HG03108 (cell line): Measurements from ENCODE around the gene RBM20.
"Not testable (repeated sequence)": the region's sequence is repeated elsewhere in the genome, so short reads cannot be mapped to it uniquely, and the experiment has no call there.

ENCODE experiments used
- ATAC-seq: cut with Tn5 transposase; IDR thresholded peaks from one replicate; pipeline ENCODE4 v1.9.1; 2021; ENCODE audit warnings: moderate library complexity; ENCODE audit not compliant: unreplicated experiment

RBM20 gene

DNA sequence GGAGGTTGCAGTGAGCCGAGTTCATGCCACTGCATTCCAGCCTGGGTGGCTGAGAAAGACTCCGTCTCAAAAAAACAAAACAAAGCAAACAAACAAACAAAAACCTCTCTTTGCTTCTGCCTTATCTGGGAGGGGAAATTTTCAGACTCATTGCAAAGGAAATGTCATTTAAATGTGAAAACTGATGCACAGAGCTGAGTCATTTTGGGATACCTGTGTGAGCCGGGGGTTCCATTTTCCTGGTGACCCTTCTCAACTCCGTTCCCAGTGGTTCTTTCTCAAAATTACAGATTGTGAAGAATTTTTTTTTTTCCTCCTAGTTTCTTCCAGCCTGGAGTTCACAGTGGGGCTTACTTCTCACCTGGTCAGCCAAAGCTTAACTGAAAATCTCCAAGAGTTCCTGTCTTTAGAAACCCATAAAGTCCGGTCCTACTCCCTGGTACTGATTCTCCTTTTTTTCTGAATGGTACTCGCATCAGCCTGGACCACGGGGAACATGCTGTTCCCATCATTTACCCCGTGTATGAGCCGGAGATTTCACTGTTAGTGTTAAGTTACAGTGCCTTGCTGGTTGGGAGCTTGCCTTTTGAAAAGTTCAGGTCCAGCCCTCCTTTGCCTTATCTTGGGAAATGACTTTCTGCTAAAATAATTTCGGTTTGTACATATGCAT, 56.9 kb downstream of the RBM20 start:
- ATAC-seq, result no peak

DNA sequence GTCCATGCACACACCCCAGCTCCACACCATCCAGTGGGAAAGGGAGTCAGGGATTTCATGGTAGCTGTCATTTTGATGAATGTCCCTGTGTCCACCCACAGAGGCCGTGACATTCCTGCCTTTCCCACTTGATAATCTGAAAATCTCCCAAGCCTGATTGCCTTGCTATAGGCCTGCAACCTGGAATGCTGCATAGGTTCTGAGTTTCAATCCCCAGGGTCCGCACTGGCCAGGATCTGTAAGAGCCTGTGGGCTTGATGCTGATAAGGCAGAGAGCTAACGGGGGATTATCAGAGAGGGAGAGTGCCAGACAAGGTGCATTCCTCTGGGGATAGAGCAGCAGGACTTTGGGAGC, 57.5 kb downstream of the RBM20 start:
- ATAC-seq, result no peak

DNA sequence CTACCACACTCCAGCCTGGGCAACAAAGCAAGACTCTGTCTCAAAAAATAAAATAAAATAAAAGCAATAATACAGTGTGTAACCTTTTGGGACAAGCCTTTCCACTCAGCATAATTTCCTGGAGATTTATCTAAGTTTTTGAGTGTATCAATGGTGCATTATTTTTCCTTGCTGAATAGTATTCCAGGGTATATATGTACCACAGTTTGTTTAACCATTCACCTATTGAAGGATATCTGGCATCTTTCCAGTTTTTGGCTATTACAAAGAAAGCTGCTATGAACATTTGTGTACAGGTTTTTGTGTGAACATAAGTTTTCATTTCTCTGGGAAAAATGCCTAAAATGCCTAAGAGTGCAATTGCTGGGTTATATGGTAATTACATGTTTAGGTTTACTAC, 59.9 kb downstream of the RBM20 start:
- no peak for ATAC-seq

- no peak for ATAC-seq
Observed at GRCh38 chr10:110704906-110705476, 60.9 kb downstream of the RBM20 start.

DNA sequence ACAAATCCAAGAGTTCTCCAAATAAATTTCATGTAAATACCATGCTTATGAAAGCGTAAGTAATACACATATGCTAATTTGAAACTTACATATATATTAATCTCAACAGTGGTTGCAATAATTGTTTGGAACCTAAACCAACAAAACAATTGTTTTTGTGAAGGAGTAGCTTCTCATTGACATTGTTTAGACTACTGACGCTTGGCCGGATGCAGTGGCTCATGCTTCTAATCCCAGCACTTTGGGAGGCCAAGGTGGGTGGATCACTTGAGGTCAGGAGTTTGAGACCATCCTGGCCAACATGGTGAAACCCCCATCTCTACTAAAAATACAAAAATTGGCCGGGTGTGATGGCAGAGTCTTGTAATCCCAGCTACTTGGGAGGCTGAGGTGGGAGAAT, 61.5 kb downstream of the RBM20 start:
- ATAC-seq, result not testable (repeated sequence)

DNA sequence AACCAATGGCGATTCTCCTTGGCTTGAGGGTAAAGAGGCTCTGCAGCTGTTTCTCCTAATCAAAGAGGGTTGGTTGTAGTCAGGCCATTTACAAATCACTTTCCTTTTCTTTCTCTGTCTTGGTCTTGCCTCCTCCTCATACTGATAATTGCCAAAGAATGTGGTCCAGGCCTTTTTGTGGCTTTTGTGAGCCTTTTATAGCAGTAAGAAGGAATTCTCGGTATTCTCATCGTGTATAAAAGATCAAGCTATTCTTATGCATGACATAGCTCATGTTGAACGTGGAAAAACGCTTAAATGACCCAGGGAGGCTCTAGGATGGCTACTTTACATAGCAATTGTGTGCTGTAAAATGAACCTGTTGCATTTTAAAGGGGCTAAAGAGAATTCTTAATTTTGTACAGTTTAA, 62.6 kb downstream of the RBM20 start:
- ATAC-seq, result no peak

GRCh38 chr10:110708776-110709443, 64.8 kb downstream of the RBM20 start:
- ATAC-seq, result no peak

DNA sequence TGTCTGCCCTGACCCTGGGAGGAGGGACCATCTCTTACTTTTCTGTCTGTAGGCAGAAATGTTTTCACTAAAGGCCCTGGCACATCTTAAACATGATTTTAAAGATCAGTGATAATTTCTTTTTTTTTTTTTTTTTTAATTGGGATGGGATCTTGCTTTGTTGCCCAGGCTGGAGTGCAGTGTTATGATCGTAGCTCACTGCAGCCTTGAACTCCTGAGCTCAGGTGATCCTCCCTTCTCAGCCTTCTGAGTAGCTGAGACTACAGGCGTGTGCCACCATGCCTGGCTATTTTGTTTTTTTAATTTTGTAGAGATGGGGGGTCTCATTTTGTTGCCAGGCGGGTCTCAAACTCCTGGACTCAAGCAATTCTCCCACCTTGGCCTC, 65.3 kb downstream of the RBM20 start:
- no peak for ATAC-seq

- ATAC-seq, result no peak
Observed at GRCh38 chr10:110709964-110710587, 65.9 kb downstream of the RBM20 start.

GRCh38 chr10:110710621-110711020, 66.5 kb downstream of the RBM20 start:
- ATAC-seq, result no peak

- ATAC-seq, result no peak
Observed at GRCh38 chr10:110711382-110711781, 67.2 kb downstream of the RBM20 start.

DNA sequence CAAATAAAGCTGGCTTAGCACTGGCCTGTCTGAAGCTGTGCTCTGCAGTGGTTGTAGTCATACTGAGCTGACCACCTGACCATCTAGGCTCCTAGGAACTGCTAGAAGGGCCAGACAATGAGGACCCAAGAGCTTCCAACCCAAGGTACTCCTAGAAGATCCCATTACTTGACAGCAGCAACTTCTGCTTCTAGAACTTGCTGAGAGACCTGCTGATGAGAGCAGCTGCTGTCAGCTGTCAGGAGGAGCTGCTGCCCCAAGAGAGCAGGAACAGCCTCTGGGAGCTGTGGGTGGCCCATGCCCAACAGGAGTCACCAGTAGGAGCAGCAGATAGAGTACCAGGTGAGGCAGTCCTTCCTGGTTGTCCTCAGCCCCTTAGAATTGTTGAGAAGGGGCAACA, 70.2 kb downstream of the RBM20 start:
- no peak for ATAC-seq

DNA sequence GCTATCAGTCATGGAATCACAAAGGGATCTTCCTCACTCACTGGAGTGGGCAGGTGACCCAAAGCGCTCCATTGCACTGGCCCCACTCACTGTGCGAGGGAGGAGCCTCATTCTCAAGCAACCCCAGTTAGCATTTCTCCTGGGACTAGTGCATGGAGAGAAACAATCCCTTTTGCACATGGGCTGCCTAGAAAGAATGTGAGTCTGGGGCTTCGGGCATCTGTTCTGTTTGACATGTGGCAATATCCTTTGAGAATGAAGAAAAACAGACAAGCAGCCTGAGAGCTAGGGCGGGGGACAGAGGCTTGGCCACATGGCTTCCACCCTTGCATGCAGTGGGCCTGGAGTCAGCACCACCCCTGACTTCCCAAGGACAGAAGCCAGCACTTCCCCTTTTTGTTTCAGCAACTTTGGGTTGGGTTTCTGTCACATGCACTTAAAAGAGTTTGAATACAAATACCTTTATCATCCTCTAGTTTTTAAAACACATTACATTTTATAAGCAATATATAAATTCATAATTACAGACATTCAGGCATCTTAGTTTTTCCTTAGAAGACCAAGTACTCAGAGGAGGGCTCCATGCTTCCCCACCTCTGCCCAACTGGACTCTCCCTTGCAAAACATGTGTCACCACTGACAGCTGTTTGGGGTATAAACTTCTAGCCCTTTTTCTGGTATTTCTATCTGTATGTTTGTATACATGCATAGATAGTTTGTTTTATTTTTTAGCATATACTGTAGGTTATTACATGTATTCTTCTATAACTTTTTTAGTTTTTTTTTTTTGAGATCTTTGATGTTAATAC, 73.8 kb downstream of the RBM20 start:
- ATAC-seq, result no peak

- ATAC-seq, result no peak
Observed at GRCh38 chr10:110721406-110722038, 77.4 kb downstream of the RBM20 start.

DNA sequence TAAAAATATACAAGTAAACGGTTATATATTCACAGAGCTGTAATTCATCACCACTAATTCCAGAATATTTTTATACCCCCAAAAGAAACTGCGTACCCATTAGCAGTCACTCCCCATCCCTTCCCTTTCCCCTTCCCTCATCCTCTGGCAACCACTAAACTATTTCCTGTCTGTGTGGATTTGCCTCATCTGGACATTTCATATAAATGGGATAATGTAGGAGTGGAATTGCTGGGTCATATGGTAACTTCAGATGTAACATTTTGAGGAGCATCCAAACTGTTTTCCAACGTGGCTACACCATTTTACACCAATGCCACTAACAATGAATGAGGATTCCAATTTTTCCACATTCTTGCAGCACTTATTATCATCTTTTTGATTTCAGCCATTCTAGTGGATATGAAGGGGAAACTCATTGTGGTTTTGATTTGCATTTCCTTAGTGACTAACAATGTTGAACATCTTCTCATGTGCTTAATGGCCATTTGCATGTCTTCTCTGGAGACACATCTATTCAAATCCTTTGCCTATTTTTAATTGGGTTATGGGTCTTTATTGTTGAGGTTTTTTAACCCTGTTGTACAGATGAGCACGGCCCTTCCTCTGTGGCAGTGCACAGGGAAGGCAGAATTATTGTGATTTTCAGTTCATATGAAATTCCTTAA, 79.2 kb downstream of the RBM20 start:
- no peak for ATAC-seq

DNA sequence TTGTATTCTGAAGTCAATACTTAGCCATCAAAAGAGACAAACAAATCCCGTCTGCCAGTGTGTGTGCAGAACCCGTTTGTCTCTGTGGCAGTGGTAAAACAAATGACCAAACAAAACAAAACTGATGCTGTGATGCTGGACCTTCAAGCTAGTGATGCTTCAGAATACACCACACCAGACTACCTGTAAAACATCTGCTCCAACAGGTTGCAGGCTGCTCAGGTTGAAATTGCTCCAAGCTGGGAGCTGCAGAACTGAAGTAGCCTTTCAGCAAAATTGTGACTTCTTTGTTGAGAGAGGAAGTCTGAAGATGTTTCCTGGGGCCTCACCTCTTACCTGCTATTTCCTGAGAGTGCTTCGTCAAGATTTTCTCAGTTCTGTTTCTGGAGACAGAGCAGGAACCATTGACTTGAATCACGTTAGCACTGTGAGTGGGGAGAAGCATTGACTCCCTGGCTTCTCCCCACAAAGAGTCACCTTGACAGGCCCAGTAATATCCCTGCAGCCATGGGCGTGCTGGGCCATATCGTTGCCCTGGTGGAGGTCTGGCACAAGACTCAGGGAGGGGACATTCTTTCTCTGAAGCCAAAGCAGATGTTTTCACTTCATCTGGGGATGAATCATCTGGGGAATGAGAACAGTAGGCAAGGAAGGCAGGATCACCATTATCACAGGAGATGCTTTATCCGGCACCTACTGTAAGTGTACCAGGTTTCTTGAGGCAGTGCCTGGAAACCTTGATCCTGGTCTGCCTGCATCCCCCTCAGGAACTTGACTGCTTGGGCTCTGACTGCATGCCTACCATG, 80.2 kb downstream of the RBM20 start:
- peak; percentile 82 for ATAC-seq

DNA sequence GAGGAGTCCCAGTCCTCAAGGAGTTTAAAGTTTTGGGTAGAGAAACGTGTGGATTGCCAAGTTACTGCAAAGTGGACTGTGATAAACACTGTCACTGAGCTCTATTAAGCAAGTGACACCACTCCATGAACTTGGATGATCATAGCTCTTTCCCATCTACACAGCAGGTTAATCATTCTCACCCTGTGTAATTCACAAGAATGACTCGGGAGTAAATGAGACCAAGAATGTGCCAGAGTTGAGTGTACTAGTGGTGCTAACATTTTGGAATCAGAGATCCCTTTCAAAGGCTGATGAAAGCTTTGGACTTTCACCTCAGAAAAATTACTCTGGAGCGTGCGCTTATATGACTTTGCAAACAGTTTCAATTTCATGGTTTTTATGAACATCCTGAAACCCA, 80.8 kb downstream of the RBM20 start:
- no peak for ATAC-seq

DNA sequence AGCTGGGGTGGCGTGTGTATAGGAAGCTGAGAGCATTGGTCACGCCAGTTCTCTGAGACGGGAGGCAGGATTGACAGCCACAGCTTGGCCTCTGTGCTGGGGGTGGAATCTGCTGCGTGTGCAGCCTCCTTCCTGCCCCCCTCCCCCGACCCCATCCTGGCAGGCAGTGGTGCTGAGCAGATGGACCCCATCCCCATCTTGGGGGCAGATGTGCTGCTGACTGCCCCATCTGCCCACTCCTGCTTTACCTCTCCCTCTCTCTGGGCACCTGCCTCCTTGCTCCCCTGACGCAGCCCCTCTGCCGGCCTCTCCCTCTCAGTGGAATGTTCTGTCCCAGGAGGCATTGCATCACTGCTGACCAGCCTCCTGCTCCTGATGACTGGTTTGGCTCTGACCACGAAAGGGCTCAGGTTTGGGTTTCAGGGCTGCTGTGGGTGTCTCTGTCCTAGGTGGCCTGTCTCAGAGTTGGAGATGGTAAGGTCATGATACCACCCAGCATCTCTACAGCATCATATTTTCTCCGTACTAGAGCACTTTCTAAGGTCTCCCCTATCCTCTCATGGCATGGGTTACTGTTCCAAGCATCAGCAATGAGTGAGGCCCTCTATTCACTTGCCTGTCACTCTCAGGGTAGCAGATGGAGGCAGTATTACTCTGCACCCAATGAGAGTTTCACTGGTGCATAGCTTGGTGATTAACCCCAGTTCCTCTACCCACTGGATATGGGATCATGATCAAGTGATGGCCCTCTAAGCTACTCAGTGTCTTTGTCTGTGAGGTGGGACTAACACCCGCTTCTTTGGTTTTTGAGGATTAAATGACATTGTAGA, 81.9 kb downstream of the RBM20 start:
- ATAC-seq, result no peak

DNA sequence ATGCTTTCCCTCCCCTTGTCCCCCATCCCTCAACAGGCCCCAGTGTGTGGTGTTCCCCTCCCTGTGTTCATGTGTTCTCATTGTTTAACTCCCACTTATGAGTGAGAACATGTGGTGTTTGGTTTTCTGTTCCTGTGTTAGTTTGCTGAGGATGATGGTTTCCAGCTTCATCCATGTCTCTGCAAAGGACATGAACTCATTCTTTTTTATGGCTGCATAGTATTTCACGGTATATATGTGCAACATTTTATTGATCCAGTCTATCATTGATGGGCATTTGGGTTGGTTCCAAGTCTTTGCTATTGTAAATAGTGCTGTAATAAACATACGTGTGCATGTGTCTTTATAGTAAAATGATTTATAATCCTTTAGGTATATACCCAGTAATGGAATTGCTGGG, 83.6 kb downstream of the RBM20 start:
- ATAC-seq, result not testable (repeated sequence)
